ENCODE data around the gene RNLS. TPM values are rescaled to one million over a fixed set of nuclear protein-coding genes. Genes with fewer than 3 reads are reported as not detected.

The RNLS gene
- polyA plus RNA-seq, 3 donors = 16.5 to 17.6 (median 17.5) TPM

GRCh38 chr10:88525371-88526069, 57.6 kb downstream of the RNLS start:
- DNase-seq (ENCODE audit: low read depth in 3 of 3, low spot score in 2 of 3) = no peak

DNA sequence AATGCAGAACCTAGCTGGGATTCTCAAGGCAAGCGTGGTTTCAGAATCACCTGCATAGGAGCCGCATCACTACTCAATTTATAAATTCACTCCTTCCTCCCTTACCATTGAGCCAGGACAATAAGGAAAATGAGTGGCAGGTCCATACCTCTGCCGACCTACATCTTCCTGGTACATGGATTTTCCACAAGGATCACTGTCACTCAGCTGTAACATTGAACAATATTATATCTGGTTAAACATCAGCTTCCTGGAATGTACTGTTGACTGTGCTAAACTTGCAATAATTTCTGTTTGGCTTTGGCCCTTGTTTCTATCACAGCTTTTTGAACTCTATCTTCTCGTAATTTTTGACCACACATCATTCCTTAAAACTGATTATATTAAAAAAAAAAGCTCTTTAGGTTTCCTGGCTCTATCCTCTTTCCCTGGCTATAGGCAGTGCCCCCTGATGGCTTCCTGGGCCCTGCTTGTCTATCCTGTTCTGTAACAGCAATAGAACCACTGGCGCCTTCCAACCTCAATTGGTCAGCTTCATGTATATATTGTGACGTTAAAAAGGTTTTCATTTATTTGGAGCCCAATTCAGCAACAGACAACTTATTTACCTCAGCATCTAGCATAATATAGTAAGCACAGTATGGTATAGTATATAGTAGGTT, 59.2 kb downstream of the RNLS start:
- no peak for DNase-seq (ENCODE audit: low read depth in 3 of 3, low spot score in 2 of 3)

- DNase-seq (ENCODE audit: low read depth in 3 of 3, low spot score in 2 of 3) = no peak
Measured at GRCh38 chr10:88522715-88523114, 60.4 kb downstream of the RNLS start.

- no peak for DNase-seq (ENCODE audit: low read depth in 3 of 3, low spot score in 2 of 3)
Measured at GRCh38 chr10:88521791-88522190, 61.3 kb downstream of the RNLS start.

- DNase-seq (ENCODE audit: low read depth in 3 of 3, low spot score in 2 of 3) = no peak
Measured at GRCh38 chr10:88515235-88515634, 67.9 kb downstream of the RNLS start.

- DNase-seq (ENCODE audit: low read depth in 3 of 3, low spot score in 2 of 3) = no peak
Measured at GRCh38 chr10:88512599-88512998, 70.5 kb downstream of the RNLS start.

DNA sequence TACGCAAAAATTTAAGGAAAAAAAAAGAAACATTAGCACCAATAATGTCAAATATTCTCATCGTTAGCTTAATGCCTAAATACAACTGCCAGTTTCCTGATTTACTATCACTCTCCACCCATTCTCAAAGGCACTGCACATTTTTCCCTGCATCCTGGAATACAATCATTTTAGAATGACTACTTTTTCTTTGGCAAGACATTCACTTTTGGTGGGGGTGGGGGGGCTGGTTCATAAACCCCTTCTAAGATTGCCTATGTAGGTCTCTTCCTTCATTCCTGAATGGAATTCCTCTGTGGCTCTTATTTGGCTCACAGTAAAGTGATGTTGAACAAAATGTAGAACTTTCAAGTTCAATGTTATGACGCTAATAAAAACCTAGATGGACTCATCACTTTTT, 74.3 kb downstream of the RNLS start:
- DNase-seq (ENCODE audit: low read depth in 3 of 3, low spot score in 2 of 3) = no peak

DNA sequence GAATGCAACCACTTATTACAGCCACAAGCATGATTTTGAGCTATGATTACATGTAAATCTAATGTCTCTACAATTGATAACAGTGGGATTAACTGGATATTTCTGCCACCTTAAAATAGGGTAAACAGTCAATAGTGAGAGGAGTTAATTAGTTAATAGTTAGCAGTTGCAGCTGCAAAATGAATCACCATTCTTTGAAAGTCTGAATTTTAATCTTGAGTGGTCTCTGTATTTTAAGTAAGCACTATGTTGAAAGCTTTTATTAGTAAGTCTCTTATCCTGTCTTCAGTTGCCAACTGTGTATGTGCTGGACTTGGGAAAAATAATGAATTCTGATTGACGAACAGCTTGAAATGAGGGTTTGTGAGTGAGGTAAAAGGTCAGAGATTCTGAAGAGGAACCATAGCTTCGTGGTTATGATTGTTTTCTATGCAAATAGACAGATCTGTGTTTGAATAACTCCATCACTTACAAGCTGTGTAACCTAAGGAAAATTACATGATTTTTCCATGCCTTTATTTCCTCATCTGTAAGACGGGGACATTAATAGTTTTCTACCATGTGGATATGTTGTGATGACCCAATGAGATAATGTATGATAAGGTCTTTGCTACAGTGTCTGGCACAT, 75.2 kb downstream of the RNLS start:
- DNase-seq (ENCODE audit: low read depth in 3 of 3, low spot score in 2 of 3) = no peak

GRCh38 chr10:88507404-88507803, 75.7 kb downstream of the RNLS start:
- DNase-seq (ENCODE audit: low read depth in 3 of 3, low spot score in 2 of 3) = no peak

- DNase-seq (ENCODE audit: low read depth in 3 of 3, low spot score in 2 of 3) = no peak
Measured at GRCh38 chr10:88505680-88506215, 77.4 kb downstream of the RNLS start.

GRCh38 chr10:88505265-88505664, 77.9 kb downstream of the RNLS start:
- no peak for DNase-seq (ENCODE audit: low read depth in 3 of 3, low spot score in 2 of 3)

GRCh38 chr10:88500656-88501055, 82.5 kb downstream of the RNLS start:
- DNase-seq (ENCODE audit: low read depth in 3 of 3, low spot score in 2 of 3) = no peak

GRCh38 chr10:88499569-88500470, 83.3 kb downstream of the RNLS start:
- DNase-seq (ENCODE audit: low read depth in 3 of 3, low spot score in 2 of 3) = no peak

- no peak for DNase-seq (ENCODE audit: low read depth in 3 of 3, low spot score in 2 of 3)
Measured at GRCh38 chr10:88497913-88498312, 85.2 kb downstream of the RNLS start.

GRCh38 chr10:88494537-88494936, 88.6 kb downstream of the RNLS start:
- no peak for DNase-seq (ENCODE audit: low read depth in 3 of 3, low spot score in 2 of 3)

DNA sequence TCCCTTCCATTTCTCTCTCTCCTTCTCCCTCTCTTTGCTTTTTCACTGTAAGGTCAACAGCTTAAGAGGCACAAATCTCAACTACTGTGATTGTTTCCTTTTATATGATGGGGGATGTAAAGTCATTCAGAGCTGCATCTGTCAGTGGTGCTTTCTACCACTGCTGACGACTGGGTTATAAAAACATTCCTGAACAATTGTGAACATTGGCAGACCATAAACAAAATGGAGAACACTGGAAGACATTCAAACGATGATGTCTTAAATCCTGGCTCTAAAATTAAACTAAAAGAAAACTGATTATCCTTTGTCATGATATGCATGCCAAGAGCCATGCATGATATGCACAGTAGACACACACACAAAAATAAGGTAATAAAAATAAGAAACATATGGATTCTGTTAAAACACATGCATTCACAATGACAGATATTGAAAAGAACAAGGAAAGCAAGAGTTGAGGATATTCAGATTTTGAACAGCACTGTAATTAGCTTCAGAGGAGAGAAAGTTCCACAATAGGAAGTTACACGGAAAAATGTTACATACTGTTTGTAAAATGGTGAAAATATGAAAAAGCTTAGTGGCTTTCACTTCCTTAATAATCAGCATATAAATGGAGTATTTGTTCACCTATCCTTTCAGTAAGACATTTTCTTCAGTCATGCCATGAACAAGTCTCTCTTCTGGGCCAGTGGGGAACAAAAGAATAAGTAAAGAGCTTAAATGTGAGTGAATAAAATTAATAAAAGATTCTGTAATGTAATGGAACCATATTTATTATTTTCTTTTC, 89.2 kb downstream of the RNLS start:
- no peak for DNase-seq (ENCODE audit: low read depth in 3 of 3, low spot score in 2 of 3)

DNA sequence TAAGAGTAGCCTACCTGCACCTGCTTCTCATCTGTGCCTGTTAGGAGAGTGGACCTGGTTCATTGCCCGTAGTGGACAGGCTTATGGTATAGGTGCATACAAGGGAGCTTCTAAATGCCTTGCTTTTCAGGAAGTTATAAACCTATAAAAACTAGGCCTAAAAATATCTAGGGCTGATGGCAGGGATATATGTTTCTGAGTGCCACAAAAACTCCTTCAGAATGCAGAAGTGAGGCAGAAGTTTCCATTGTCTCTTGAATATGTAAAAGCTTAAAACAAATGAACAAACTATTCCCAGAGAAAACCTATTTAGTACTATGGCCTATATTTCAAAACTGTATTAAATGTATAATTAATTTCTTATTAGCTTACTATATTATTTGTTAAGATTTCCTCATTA, 91.8 kb downstream of the RNLS start:
- DNase-seq (ENCODE audit: low read depth in 3 of 3, low spot score in 2 of 3) = no peak

GRCh38 chr10:88490231-88490980, 92.7 kb downstream of the RNLS start:
- no peak for DNase-seq (ENCODE audit: low read depth in 3 of 3, low spot score in 2 of 3)

DNA sequence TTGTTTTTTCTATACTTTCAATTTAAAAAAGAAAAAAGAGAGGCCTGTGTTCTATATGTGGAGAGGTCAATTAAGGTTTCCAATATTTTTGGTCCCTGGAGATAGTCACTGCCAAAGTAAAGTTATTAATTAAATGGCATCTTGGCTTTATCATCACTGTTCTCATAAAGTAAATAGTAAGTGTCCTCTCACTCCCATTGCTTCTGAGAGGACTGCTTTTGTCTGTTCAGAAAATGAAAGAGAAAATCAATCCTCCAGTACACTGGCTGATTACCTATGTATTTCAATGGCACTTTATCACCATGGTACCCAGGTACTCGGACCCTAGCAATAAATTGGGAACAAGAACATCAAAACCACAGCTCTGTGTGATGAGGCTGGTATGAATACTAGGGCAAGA, 94.0 kb downstream of the RNLS start:
- DNase-seq (ENCODE audit: low read depth in 3 of 3, low spot score in 2 of 3) = no peak
